Stomach (tissue), 9 donors: ENCODE measurements around the gene SYCE3. TPM values are rescaled to one million over a fixed set of nuclear protein-coding genes. Genes with fewer than 3 reads are reported as not detected.

Source experiments
- DNase-seq, 2 donors: peaks; one replicate each; pipeline versions ENCODE4 v3.0.0 to v3.0.0-alpha.2; 2013 to 2019
- H3K27ac ChIP-seq, 5 donors: fragments of 200-600 bp in 4 of 5; sonication (generic) in 4 of 5; one replicate each; pipeline ENCODE4 v1.5.1; 2013 to 2019; ENCODE audit warnings: mild to moderate bottlenecking in 1 of 5, moderate library complexity in 1 of 5
- H3K27me3 ChIP-seq, 3 donors: fragments of 200-600 bp; sonication (generic); one replicate each; pipeline ENCODE4 v1.5.1; 2017 to 2019; ENCODE audit warnings: mixed run types in 1 of 3
- H3K36me3 ChIP-seq, 4 donors: fragments of 200-600 bp; sonication (generic); 1 replicate in 3 of 4; 2 replicates in 1 of 4; pipeline ENCODE4 v1.5.1; 2016 to 2019
- H3K4me1 ChIP-seq, 4 donors: fragments of 200-600 bp; sonication (generic); one replicate each; pipeline ENCODE4 v1.5.1; 2016 to 2019
- H3K4me3 ChIP-seq, 4 donors: fragments of 200-600 bp; sonication (generic) in 3 of 4; one replicate each; pipeline ENCODE4 v1.5.1; 2016 to 2019; ENCODE audit warnings: mild to moderate bottlenecking in 1 of 4
- H3K9me3 ChIP-seq, 4 donors: fragments of 200-600 bp; sonication (generic); one replicate each; pipeline ENCODE4 v1.5.1; 2016 to 2019
- CTCF ChIP-seq, 7 experiments: fragments of 450-650 bp in 4 of 7; fragments of 200-600 bp in 3 of 7; sonication (generic) in 3 of 7; IDR thresholded peaks; one replicate each; pipeline ENCODE4 v1.5.1; 2016 to 2019; ENCODE audit warnings: antibody characterized with exemption in 7 of 7, control low read depth in 2 of 7, mild to moderate bottlenecking in 1 of 7
- EP300 ChIP-seq: sonication (generic); formaldehyde crosslinking; IDR thresholded peaks from one replicate; pipeline ENCODE4 v1.6.1; 2017; ENCODE audit warnings: antibody characterized with exemption
- POLR2A ChIP-seq, 4 donors: fragments of 450-650 bp; IDR thresholded peaks; one replicate each; pipeline ENCODE4 v1.6.1; 2016; ENCODE audit warnings: antibody characterized with exemption in 4 of 4, control low read depth in 2 of 4, mild to moderate bottlenecking in 1 of 4, moderate library complexity in 1 of 4
- POLR2AphosphoS5 ChIP-seq, 3 donors: sonication (generic); formaldehyde crosslinking; IDR thresholded peaks; one replicate each; pipeline ENCODE4 v1.6.1; 2016; ENCODE audit warnings: antibody characterized with exemption in 3 of 3
- WGBS, 5 donors: extraction: QIAGEN DNeasy Blood & Tissue Kit in 3 of 5; methylation state at CpG; one replicate each; pipeline versions ENCODE4 v1.1.5 to v1.1.7; 2013 to 2018; 5-methylcytosine and 5-hydroxymethylcytosine counted together
- intact Hi-C: fragments of 100-400 bp; cut with DNase I; formaldehyde crosslinking; loops from one replicate; pipeline ENCODE4 v1.15.1; 2023; ENCODE audit warnings: low total_unique reads
- polyA plus RNA-seq, 3 donors: library from polyadenylated mRNA; stranded (reverse); fragments of 200-250 nt; gene quantifications; one replicate each; pipeline ENCODE4 v1.2.3, GENCODE V29; 2013
- total RNA-seq, 5 donors: library from RNA; depleted of rRNA; stranded (reverse); fragments of >200 nt; gene quantifications; one replicate each; pipeline versions ENCODE4 v1.1.0 to v1.2.3, GENCODE V29; 2014 to 2016
- donor health status: healthy with polysubstance abuse.
- donor health status: Bipolar disorder and iron deficiency.
- donor health status: healthy.

Gene SYCE3
- total and polyA plus RNA-seq, 8 donors, result 0.80 to 1.9 TPM; not detected in 6

DNA sequence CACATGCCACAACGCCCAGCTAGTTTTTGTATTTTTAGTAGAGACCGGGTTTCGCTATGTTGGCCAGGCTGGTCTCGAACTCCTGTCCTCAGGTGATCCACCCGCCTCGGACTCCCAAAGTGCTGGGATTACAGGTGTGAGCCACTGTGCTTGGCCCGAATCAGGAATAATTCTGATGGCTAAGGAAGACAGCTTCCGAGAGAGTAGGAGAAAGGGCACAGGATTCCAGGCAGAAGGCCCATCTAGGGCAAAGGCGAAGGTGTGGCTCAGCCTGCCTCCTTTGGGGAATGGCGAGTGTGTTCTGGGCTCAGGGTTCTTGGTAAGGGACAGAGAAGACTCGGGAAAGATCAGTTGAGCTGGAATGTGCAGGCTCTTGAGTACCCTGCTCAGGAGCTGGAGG is 1.6 kb upstream of the SYCE3 start:
- WGBS, 5 donors, result 84 to 92% (median 89%) methylated on average over 11 of the region's 11 CpGs
- intact Hi-C loops, result no loop called here
- TF ChIP-seq POLR2AphosphoS5 (IDR thresholded peaks at IDR 0.05) (no peak), POLR2A (IDR thresholded peaks at IDR 0.05) (no peak)
- peak overlapping the region in 3 of 5 donors; percentile 85 to 94 (median 86) for H3K27ac ChIP-seq
- no peaks in the 10 kb centered on the region for H3K9me3 ChIP-seq
- no peak for DNase-seq
- peak overlapping the region in 1 of 4 donors; percentile 67 for H3K4me3 ChIP-seq
- H3K27me3 ChIP-seq, result no peaks in the 10 kb centered on the region
- H3K4me1 ChIP-seq, result peaks cover 8 to 29% (median 22%) of the 10 kb centered on the region in 4 donors
- peaks cover 0 to 4% (median 0%) of the 10 kb centered on the region in 4 donors for H3K36me3 ChIP-seq

- intact Hi-C loops, result no loop called here
- Histone ChIP-seq H3K4me1 (peaks cover 8 to 24% (median 16%) of the 10 kb centered on the region in 4 donors), H3K36me3 (no peaks in the 10 kb centered on the region), H3K9me3 (no peaks in the 10 kb centered on the region), H3K27ac (peak overlapping the region; percentile 78 to 94 (median 86)), H3K4me3 (peak overlapping the region; percentile 52 to 69 (median 62)), H3K27me3 (no peaks in the 10 kb centered on the region)
- WGBS, 5 donors, result 9 to 24% (median 20%) methylated on average over 17 of the region's 17 CpGs
- peak; percentile 48 to 51 for DNase-seq
- no peak for TF ChIP-seq POLR2A (IDR thresholded peaks at IDR 0.05)
- no peak for TF ChIP-seq EP300
- no peak for TF ChIP-seq POLR2AphosphoS5 (IDR thresholded peaks at IDR 0.05)
- no peak for TF ChIP-seq CTCF (IDR thresholded peaks at IDR 0.05)
Measured at GRCh38 chr22:50563413-50564160, 868 bp upstream of the SYCE3 start.

GRCh38 chr22:50561401-50562358 is 1.0 kb downstream of the SYCE3 start:
- H3K4me3 ChIP-seq, result no peak overlapping the region
- H3K27me3 ChIP-seq, result no peaks in the 10 kb centered on the region
- no peaks in the 10 kb centered on the region for H3K36me3 ChIP-seq
- TF ChIP-seq EP300 (no peak), POLR2A (IDR thresholded peaks at IDR 0.05) (no peak)
- DNase-seq, result no peak
- intact Hi-C loops, result no loop called here
- peaks cover 8 to 18% (median 16%) of the 10 kb centered on the region in 4 donors for H3K4me1 ChIP-seq
- 60 to 72% (median 69%) methylated on average over 18 to 30 of the region's 34 CpGs for WGBS, 5 donors
- no peaks in the 10 kb centered on the region for H3K9me3 ChIP-seq
- H3K27ac ChIP-seq, result no peak overlapping the region

GRCh38 chr22:50560034-50560433 is 2.7 kb downstream of the SYCE3 start:
- no peaks in the 10 kb centered on the region for H3K9me3 ChIP-seq
- DNase-seq, result no peak
- TF ChIP-seq CTCF (IDR thresholded peaks at IDR 0.05), result no peak
- no peak for TF ChIP-seq POLR2AphosphoS5 (IDR thresholded peaks at IDR 0.05)
- TF ChIP-seq POLR2A (IDR thresholded peaks at IDR 0.05), result no peak
- H3K4me1 ChIP-seq, result peaks cover 8 to 18% (median 16%) of the 10 kb centered on the region in 4 donors
- no peak overlapping the region for H3K27ac ChIP-seq
- intact Hi-C loops, result no loop called here
- H3K36me3 ChIP-seq, result no peaks in the 10 kb centered on the region
- WGBS, 5 donors, result 82 to 90% (median 89%) methylated on average over 3 of the region's 3 CpGs
- H3K27me3 ChIP-seq, result no peaks in the 10 kb centered on the region
- no peak overlapping the region for H3K4me3 ChIP-seq

- Histone ChIP-seq H3K4me3 (no peak overlapping the region), H3K9me3 (no peaks in the 10 kb centered on the region), H3K36me3 (no peaks in the 10 kb centered on the region), H3K4me1 (no peaks in the 10 kb centered on the region), H3K27me3 (no peaks in the 10 kb centered on the region), H3K27ac (no peak overlapping the region)
- no peak for DNase-seq
- WGBS, 5 donors, result 84 to 92% (median 88%) methylated on average over 5 of the region's 5 CpGs
- intact Hi-C loops, result loop anchor here (10.0 kb wide), 1 partner anchor 58 kb away; no protein-coding TSS in a partner anchor
- TF ChIP-seq CTCF (IDR thresholded peaks at IDR 0.05) (no peak), POLR2A (IDR thresholded peaks at IDR 0.05) (no peak), EP300 (no peak), POLR2AphosphoS5 (IDR thresholded peaks at IDR 0.05) (no peak)
Measured at GRCh38 chr22:50556703-50557102, 6.0 kb downstream of the SYCE3 start.
